Fibroblast of lung (primary cell): Measurements from ENCODE around the gene CACNG8.
A peak's percentile ranks its signal among the peaks of the same experiment; 100 is the strongest.

Source experiments
- EZH2 ChIP-seq: IDR thresholded peaks from 2 replicates; pipeline ENCODE4 v1.5.1; 2012; ENCODE audit warnings: low read length, control low read depth, mild to moderate bottlenecking; ENCODE audit errors: missing control alignments
- TF ChIP-seq, protein P1 (sequence below), 2 donors: IDR thresholded peaks in 1 of 2; conservative IDR thresholded peaks in 1 of 2; 1 replicate in 1 of 2; 2 replicates in 1 of 2; pipeline ENCODE4 v1.5.1; 2011 to 2012; ENCODE audit warnings: low read length in 2 of 2, control low read depth in 1 of 2, inconsistent platforms in 1 of 2, low read depth in 1 of 2, mild to moderate bottlenecking in 1 of 2

DNA sequence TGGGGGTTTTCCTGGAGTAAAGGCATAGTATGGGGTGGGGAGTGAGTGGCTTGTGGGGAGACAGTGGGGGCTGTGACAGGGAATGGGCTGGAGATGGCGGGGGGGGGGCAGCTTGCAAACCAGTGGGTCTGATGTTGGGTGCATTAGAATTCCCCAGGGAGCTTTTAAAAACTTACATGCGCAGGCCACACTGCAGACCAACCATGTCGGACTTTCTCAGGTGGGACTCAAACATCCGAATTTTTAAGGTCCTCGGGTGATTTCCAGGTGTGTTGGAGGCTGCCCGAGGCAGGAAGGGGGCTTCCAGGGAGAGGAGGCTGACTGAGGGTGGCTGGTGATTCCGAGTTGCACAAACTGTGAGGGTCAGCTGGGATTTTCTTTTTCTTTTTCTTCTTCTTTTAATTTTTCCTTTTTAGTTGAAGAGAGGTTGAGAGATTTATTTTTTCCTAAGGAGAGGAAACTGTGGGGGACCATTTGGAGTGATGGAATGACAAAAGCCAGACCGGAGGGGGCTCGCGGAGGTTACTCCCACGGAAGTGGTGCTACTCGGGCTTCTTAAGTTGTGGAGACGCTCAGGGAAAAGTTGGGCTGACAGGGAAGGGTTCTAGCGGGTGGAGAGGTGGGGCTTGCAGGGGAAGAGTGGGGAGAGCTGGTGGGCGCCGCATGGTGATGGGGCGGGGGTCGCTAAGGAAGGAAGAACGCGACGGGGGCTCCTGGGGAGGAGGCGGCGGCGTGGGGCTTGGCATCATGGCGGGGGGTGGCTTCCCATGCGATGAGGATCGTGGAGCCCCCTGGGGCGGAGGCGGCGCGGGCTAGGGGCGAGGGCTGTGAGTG, 997 bp upstream of the CACNG8 start:
- TF ChIP-seq, protein P1, sequence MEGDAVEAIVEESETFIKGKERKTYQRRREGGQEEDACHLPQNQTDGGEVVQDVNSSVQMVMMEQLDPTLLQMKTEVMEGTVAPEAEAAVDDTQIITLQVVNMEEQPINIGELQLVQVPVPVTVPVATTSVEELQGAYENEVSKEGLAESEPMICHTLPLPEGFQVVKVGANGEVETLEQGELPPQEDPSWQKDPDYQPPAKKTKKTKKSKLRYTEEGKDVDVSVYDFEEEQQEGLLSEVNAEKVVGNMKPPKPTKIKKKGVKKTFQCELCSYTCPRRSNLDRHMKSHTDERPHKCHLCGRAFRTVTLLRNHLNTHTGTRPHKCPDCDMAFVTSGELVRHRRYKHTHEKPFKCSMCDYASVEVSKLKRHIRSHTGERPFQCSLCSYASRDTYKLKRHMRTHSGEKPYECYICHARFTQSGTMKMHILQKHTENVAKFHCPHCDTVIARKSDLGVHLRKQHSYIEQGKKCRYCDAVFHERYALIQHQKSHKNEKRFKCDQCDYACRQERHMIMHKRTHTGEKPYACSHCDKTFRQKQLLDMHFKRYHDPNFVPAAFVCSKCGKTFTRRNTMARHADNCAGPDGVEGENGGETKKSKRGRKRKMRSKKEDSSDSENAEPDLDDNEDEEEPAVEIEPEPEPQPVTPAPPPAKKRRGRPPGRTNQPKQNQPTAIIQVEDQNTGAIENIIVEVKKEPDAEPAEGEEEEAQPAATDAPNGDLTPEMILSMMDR (conservative IDR thresholded peaks at IDR 0.05 in 1 of 2, IDR thresholded peaks at IDR 0.05 in 1 of 2; ENCODE audit: low read depth in 1 of 2, low read length in 2 of 2), result no peak
- TF ChIP-seq EZH2, result peak; percentile 64
